ENCODE measurements around the gene TRMT1.

The TRMT1 gene

DNA sequence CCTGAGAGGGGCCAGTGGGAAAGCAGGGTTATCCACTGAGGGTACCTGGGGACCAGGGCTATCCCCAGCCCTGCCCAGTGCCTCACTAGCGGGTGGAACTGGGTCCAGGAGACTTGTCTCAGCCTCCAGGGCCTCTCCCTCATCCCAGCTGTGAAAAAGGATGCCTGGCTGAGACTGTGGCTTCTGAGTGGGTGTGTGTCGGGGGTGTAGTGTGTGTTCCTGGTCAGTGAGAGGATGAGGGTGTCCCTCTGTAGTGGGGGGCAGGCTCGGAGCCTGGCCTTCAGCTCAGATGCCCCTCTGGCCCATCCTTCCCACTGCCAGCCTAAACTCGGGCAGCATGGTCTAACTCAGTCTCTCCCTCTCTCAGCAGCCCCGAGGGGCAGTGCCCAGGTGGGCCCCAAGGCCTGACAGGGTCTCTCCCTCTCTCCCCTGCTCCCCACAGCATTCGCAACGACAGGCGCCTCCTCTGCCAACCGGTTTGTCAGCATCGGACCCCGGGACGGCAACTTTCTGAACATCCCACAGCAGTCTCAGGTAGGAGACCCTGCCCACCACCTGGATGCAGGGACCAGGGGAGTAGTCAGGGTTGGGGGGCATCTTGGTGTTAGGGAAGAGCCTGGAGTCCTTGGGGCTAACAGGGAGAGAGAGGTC is 26.6 kb downstream of the TRMT1 start:
- no peak for DNase-seq

DNA sequence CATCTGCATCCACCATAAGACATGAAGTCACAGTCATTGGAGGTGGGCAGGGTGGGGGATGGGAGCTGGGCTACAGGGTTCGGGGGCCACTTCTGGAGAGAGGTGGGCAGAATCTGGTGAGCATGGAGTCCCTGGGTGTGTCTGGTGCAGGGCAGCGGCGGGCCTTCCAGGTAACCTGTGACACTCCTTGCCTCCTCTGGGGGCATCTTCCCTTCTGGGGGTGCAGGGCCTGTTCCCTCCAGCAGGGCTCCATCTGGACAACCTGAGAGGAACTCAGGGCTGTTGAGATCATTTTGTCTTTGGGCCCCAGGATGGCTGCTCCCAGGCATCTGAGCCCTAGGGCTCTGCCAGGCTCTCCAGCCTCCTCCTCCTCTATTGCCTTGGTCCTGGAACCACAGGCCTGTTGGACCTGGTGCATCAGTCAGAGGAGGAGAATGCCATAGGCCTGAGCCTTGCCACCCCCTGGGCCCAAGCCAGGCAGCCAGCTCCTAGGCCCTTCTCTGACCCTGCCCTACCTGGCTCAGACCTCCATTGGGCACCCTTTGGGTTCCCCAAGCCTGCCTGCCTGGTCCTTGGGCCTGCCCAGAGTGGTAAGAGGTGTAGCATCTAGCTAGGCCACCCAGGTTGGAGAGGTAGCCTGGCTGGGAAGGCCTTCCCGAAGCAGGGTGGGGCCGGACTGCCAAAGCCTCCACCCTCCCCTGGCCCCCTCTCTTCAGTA is 27.2 kb downstream of the TRMT1 start:
- no peak for DNase-seq

DNA sequence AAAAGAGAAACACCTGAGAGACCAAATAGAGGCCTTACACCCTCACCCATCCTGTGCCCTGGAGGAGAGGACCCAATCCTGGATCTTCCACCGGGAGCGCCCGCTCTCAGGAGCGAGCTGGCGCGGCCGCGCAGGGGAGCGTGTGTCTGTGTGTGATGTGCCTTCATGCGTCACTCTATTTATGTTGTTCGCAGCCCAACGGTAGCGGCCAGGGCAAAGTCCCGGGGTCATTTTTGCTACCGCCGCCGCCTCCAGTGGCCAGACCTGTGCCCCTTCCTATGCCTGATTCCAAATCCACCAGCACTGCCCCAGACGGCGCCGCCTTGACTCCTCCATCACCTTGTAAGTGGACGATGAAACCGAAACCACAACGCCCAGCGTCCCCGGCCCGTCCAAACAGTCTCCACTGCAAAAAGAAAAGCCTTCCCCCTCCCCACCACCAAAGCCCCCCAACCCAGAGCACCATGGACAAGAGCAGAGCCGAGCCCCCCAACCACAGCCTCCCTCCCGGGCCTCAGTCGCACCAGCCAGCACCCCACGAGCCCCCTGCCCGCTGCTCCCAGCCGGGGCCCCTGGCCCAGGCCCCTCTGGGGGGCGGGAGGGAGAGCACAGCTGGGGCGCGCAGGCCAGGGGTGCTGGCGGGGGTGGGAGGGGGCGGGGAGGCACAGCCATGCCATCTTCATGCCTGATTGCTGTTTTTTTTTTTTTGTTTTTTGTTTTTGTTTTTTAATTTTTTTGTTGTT is 28.6 kb downstream of the TRMT1 start:
- no peak for DNase-seq

DNA sequence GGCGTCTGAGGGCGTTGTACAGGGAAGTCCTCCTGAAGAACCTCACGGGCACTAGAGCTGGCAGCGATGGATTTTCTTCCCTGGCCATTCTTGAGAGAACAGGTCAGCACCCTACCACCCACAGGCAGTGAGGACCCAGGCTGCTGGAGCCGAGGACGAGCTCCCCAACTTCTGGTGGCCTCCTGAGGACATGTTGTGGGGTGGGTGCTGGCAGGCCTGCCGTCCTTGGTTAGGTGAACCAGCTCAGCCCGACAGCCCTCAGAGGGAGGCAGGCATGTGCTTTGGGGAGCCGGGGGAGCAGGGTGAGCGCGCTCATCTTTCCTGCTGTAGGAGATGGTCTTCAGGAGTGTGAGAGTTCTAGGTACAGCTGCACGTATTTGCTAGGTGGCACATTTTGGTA is 29.2 kb downstream of the TRMT1 start:
- DNase-seq: no peak

DNA sequence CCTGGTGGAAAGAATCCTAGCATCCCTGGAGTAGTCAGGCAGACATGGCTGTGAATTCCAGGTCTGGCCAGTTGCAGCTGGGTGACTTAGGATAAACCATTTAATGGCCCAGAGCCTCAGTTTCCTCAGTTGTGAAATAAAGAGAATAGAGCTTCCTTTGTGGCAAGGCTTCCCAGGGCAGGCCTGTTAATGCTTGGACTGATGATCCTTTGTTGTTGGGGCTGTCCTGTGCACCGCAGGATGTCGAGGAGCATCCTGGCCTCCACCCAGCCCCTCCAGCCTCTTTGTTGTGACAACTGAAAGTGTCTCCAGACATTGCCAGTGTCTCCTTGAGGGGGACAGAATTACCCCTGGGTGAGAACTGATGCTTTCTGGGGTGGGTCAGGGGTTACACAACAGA is 30.2 kb downstream of the TRMT1 start:
- DNase-seq: no peak

DNA sequence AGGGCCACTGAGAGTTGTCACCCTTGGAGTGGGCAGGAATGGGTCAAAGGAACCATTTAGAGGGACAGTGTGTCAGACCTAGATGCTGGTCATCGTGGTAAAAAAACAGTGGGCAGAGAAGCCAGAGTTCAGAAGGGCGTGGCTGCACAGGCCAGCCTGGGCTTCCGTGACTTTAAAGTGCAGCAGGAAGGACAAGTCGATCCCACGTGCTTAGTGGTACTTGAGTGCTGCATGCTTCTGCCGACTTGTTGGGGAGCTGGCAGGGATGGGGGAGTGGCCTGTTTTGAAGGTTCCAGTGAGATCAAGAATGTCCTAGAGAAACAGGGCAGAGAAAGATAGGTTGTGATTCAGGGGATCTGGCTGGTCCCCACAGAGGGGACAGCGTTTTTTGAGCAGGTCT is 30.9 kb downstream of the TRMT1 start:
- DNase-seq: no peak

DNA sequence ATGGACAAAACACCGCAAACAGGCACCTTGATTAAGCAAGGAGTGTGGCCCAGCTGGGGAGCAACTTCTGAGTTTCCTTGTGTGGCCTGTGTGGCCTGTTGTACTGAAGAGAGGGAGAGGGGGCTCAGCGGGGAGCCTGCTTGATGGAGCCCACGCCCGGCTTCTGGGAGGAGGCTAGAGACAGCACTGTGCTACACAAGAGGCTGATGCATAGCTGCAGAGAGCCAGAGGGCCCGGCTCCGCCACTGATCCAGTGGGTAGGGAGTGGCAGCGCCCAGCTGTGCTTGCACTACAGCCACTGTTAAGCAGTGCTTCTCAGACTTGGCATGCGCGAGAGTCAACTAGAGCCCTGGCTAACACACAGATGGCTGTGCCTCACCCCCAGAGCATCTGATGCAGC is 32.9 kb downstream of the TRMT1 start:
- no peak for DNase-seq

DNA sequence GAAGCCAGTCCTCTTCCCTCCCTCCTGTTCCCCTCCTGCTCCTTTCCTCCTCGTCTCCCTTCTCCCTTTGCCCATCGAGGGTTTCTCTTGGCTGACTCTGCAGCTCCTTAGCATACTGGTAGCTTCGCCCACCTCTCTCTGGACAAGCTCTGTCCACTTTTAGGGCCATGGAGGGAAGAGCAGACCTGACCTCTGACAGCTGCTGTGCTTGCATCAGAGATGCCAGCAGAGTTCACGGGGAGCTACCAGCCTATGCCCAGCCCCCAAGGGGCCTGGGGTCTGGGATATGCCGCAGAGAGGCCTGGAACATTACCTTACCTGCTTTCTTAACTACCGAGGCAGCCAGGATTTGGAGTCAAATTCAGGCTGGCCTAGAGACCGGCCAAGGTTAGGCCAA is 33.5 kb downstream of the TRMT1 start:
- no peak for DNase-seq

DNA sequence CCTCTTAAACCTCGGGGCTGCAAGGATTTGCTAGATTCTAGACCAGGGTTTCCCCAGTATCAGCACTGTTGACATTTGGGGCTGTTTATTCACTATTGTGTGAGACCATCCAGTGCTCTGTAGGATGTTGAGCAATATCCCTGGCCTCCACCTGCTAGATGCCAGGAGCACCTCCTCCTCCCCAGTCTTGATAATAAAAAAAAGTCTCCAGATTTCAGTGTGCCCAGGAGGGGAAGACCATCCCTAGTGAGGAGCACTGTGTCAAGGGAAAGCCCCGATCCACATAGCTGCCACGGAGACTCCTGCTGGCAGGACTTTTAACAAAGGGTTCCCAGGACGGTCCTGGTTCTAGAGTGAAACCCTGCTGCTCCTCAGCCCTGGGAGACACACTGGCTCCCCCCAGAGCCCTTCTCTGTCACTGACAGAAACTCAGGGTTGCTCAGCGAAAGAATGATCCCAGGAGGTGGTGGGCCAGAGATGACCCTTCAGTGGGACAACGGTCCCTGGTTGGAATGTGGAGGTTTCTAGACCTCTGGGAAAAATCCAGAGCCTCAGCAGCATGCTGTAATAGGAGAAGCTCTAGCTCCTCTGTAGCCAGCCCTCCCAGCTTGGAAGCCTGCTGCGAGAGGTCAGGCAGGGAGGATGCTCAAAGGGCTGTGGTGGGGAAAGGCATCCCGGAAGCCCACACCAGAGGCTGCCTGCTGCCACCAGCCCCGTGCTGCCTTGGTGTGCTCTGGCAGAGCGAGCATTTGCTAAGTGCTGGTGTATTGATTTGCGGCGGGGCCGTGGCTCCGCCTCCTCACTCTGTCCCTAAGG is 34.1 kb downstream of the TRMT1 start:
- no peak for DNase-seq

DNA sequence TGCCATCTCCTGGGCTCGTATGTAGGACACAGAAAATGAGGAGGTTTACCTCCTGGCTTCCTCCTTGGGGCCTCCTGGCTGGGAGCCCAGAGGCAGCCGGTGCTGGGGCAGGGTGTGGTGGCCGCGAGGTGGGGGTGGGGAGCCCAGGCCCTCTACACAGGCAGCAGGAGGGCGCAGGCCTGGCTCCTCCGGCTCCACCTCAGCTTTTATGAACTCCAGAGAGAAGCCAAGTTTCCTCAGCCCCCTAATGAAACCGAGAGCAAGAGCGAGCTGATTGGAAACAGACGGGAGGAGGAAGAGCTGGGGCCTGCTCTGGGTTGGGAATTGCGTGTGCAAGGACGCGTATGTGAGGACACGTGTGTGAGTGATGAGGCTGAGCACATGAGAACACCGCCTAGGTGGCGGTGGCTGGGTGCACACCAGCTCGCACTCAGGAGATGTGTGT is 37.0 kb downstream of the TRMT1 start:
- no peak for DNase-seq

DNA sequence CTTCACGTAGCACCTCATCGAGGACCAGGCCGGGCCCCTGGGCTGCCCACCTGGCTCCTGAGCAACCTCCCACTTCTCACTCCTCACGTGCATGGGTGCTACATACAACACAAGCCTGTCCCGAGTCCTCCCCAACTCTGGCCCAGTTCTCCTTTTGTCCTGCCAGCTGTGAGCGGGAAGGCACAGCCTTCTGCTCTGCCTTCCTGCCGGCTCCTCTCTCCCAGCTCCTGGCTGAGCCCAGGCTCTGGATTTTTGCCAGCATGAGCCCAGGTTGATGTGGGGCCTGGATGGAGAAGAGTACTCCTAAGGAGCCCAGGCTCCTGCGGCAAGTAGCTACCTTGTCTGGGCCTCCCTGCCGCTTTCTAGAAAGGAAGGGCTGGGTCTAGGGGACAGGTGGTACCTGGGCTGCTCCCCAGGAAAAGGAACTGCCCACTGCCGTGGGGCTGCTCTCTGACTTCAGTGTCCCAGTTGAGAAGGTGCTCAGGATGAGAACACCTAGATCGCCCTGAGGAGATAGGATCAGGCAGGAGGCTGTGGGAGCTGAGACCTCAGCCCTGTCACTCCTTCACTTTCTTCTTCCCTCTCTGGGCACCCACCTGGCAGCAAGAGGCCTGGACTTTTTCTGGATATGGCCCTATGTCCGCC is 37.5 kb downstream of the TRMT1 start:
- DNase-seq: no peak

DNA sequence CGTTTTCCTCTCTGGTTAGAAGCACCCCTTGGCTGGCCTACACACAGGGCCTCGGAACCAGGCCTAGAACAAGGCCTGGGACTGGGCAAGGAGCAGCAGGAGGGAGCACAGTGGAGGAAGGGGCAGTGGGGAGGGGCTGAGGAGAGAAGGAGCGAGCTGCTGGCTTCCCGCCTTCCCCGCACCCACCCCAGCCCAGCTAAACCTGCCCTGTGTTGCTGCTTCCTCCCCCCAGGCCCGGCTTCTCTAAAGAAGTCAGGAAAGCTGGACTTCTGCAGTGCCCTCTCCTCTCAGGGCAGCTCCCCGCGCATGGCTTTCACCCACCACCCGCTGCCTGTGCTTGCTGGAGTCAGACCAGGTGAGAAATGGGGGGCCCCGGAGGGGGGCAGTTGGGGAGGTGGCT is 38.2 kb downstream of the TRMT1 start:
- no peak for DNase-seq

DNA sequence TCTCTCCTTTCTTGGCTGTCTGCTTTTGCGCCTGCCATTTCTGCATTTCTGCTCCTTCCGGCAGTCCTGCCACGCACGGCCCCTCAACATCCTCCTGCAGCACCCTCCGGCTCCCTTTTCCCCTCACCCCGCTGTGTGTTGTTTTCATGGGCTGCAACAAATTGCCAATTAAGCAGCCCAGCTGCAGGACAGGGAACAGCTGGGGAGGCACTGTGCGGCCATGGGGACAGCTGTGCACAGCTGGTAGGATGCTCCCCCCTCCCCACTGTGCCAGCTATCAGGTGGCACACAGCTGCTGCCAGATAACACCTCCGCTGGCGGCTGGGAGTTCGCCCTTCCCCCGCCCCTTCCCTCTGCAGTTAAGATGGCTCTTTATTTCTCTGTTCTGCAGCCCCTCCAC is 39.3 kb downstream of the TRMT1 start:
- DNase-seq: no peak

DNA sequence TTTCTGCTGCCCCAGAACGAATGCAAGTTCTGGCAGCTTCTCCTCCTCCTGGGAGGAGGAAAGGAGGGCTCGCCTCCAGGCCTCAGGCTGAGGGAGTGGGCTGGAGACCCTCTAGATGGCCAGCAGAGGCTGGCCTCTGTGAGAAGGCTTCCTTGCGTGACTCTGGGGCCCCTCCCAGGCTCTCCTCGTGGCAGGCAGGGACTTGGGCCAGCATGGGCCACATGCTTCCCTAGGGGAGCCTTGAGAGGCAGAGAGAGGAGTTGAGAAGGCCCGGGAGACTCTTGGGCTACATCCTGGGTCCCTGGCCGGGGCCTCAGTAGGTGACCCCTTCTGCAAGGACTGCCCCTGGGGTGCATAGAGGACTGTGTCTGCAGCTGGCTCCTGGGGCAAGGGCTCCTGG is 39.8 kb downstream of the TRMT1 start:
- DNase-seq: no peak

DNA sequence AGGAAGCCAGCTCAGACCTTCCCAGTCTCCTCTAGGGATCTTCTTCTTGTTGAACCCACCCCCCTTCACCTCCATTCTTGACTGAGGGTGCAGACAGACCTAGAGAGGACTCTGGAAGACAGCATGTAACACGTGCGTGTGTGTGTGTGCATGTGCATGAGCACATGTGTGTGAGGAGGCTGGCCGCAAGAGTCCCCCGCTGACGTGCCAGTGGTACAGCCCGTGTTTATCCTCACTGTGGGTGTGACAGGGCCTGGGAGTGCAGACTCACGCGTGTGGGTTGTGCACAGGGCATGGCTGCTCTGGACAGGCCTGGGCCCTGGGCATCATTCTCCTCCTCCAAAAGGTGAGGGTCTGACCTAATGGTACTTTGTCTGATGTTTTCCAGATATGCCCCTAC is 40.2 kb downstream of the TRMT1 start:
- no peak for DNase-seq

DNA sequence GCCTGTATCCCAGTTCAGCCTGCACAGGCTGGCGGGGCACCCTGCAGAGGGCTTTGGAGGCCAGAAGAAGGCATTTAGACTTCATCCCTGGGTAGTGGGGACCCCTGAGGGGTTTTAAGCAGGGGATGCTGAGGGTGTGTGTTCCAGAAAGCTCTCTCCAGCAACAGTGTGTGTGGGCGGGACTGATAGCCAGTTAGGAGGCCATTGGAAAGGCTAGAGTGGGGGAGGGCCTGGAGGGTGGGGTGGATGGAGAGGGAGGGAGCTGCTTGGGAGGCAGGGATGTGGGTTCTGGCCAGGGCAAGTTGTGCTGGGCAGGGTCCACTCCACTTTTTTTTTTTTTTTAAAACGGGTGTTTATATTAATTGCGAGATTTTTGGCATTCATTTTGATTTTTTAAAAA is 42.2 kb downstream of the TRMT1 start:
- no peak for DNase-seq

DNA sequence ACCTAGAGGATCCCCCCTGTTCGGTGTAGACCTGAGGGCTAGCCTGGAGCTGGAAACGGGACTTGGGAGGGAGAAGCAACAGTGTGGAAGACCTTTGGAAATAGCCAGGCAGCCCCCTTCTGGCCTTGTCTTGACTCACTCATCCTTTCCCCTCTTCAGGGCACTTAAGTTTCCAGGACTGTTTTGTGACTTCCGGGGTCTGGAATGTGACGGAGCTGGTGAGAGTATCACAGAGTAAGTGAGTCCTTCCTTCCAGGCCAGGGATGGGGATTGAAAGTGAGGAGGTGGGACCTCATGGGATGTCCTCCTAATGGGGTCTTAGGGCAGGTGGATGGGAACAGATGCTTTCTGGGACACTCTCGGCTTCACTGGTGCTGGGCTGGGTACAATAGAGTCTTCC is 43.3 kb downstream of the TRMT1 start:
- no peak for DNase-seq

DNA sequence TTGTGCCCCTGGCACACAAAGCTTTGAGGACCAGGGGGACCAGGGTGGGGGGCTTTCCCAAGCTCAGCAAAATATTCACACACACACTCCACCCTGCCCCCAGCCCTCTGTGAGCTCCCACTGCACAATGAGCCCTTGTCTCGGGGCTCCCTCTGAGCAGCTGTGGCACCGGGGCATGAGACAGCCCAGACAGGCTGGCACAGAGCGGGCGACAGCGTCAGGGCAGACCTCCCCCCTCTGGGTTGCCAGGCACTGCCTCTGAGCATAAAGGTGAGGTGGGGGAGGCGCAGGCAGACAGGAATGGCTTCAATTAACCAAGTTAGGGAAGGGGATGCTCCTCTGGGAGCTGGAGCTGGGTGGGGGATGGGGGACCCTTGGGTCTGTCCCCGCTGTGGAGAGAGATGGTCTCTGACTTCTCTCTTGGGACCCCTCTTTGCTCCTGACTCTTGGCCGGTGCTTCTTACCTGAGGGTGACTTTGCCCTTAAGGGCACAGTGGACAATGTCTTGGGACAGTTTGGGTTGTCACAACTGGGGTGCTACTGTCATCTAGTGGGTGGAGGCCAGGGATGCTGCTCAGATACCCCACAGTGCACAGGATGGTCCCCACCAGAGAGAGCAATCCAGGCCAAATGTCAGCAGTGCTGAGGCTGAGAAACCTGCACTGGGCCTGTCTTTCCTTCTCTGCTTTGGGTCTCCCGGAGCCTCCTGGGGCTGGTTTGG is 44.2 kb downstream of the TRMT1 start:
- DNase-seq: no peak

DNA sequence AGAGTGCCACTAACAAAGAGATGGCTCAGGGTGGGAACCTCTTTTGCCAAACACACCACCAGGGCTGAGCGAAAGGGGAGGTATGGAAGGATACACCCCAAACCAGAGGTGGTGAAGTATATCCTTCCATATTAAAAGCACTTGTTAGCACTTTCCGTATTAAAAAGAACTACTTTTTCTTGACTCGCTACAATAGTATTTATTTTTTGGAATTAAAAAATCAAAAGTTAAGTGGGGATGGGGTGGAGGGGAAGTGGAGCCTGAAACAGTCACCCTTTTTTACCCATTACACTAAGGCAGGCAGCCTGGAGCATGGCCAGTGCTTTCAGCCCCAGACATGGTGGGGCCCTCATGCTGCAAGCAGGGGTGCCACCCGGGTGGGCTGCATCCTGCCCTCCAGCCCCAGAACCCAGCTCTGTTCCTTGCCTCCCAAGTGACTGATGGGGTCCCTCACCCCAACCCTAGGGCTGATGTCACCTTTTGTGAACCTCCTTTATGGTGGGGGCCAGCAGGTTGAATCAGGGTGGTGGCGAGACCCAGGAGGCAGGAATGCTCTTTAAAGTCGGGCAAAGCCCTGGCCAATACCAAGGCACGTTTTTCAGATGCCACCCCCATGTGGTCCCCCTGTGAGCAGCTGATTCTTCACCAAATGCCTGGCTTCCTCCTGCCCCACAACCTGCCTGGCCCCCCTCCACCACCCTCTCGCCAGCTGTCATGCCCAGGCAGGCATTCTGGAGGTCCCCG is 44.9 kb downstream of the TRMT1 start:
- DNase-seq: no peak

DNA sequence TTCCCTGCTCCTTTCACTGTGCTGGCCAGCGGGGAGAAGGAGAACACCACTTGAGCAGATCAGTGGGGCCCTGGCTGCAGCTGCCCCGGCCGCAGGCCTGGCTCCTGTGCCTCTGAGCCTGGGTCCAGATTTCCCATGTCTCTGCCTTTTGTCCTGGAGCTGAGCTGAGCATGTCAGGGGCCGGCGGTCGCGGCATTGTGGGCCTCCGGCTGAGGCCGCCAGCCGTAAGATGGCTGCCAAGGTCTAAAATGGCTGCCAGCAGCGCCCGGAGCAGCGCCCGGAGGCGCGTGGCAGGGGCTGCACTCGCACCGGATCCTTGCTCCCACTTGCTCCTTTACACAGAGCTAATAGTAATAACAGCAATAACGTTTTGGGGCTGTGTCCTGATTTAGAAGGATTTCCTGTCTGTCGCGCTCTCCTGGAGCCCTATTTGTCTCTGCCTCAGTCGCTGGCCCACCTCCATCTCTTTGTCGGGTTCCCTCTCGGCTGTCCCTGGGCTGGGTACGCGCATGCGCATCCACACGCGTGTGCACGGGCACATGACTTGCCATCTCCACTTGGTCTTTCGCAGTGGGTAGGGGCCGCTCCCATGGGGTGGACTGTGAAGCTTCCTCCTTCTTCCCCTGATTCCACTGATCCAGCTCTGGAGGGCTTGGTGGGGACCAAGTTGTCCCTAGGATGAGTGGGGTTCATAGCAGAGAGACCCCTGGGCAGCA is 46.0 kb downstream of the TRMT1 start:
- DNase-seq: no peak

Data from activated gamma-delta T cell treated with Interleukin-2 at 50 U/mL for 16 hours (primary cell).